GM19395 (cell line): Measurements from ENCODE around the gene CHD8.
A peak's percentile ranks its signal among the peaks of the same experiment; 100 is the strongest.
"Not testable (repeated sequence)": the region's sequence is repeated elsewhere in the genome, so short reads cannot be mapped to it uniquely, and the experiment has no call there.

ENCODE experiments used
- ATAC-seq: cut with Tn5 transposase; IDR thresholded peaks from one replicate; pipeline ENCODE4 v1.9.1; 2021; ENCODE audit warnings: mild to moderate bottlenecking, moderate library complexity; ENCODE audit not compliant: unreplicated experiment

The CHD8 gene

GRCh38 chr14:21455912-21456667 is at the start of gene CHD8:
TSS of gene CHD8 (minus strand) at chr14:21456123. CDS start at chr14:21431643, 24,480 bp downstream.
- peak; percentile 98 for ATAC-seq

GRCh38 chr14:21505012-21505553 is 49.2 kb upstream of the CHD8 start:
- ATAC-seq = peak; percentile 83

- ATAC-seq = no peak
These were observed 47.5 kb upstream of the CHD8 start for GRCh38 chr14:21503376-21503775.

- no peak for ATAC-seq
These were observed 45.6 kb upstream of the CHD8 start for GRCh38 chr14:21501568-21501967.

- ATAC-seq = peak; percentile 52
These were observed 42.9 kb upstream of the CHD8 start for GRCh38 chr14:21498540-21499526.

- ATAC-seq = no peak
These were observed 40.5 kb upstream of the CHD8 start for GRCh38 chr14:21496453-21496852.

- ATAC-seq = no peak
These were observed 39.2 kb upstream of the CHD8 start for GRCh38 chr14:21494902-21495762.

GRCh38 chr14:21486640-21487087 is 30.7 kb upstream of the CHD8 start:
- ATAC-seq = no peak

- ATAC-seq = peak; percentile 100
These were observed 21.2 kb upstream of the CHD8 start, which contains the start of the genes RAB2B and TOX4 for GRCh38 chr14:21476925-21477681. TSS of gene RAB2B (minus strand) at chr14:21476959. CDS start at chr14:21476872, 87 bp downstream. TSS of gene TOX4 (plus strand) at chr14:21477195. CDS start at chr14:21477279, 84 bp downstream.

- no peak for ATAC-seq
These were observed 20.6 kb upstream of the CHD8 start for GRCh38 chr14:21476523-21476924.

- ATAC-seq = no peak
These were observed 20.0 kb upstream of the CHD8 start for GRCh38 chr14:21475767-21476522.

- ATAC-seq = no peak
These were observed 11.7 kb upstream of the CHD8 start for GRCh38 chr14:21467616-21468015.

GRCh38 chr14:21455592-21455911 is 371 bp downstream of the CHD8 start:
- no peak for ATAC-seq

GRCh38 chr14:21454843-21455544 is 929 bp downstream of the CHD8 start:
- no peak for ATAC-seq

GRCh38 chr14:21449899-21450216 is 6.1 kb downstream of the CHD8 start:
- no peak for ATAC-seq

GRCh38 chr14:21442657-21443056 is 13.3 kb downstream of the CHD8 start:
- not testable (repeated sequence) for ATAC-seq

GRCh38 chr14:21440859-21441258 is 15.1 kb downstream of the CHD8 start:
- ATAC-seq = no peak
